H9 (cell line): ENCODE results near the gene DHRS13. TPM values are rescaled to one million over a fixed set of nuclear protein-coding genes. Genes with fewer than 3 reads are reported as not detected.

Experiments used
- DNase-seq: peaks from one replicate; pipeline ENCODE4 v3.0.0-alpha.2; 2017
- H2AFZ ChIP-seq: one replicate; pipeline ENCODE4 v1.6.1; 2013; ENCODE audit warnings: mild to moderate bottlenecking, low read length, control low read depth, moderate library complexity
- H2AK5ac ChIP-seq: 2 replicates; pipeline ENCODE4 v1.6.1; 2013; ENCODE audit warnings: low read length, control low read depth, mixed read lengths; ENCODE audit not compliant: insufficient read length
- H2BK120ac ChIP-seq: one replicate; pipeline ENCODE4 v1.6.1; 2013; ENCODE audit warnings: low read depth, mild to moderate bottlenecking, low read length, control low read depth, inconsistent platforms; ENCODE audit not compliant: poor library complexity, severe bottlenecking
- H2BK12ac ChIP-seq: 2 replicates; pipeline ENCODE4 v1.6.1; 2013; ENCODE audit warnings: low read length, control low read depth, mixed read lengths, low read depth; ENCODE audit not compliant: insufficient read length
- H2BK15ac ChIP-seq: 2 replicates; pipeline ENCODE4 v1.6.1; 2013; ENCODE audit warnings: low read depth, low read length, control low read depth
- H2BK20ac ChIP-seq: one replicate; pipeline ENCODE4 v1.6.1; 2013; ENCODE audit warnings: low read depth, mild to moderate bottlenecking, low read length, control low read depth, inconsistent platforms; ENCODE audit not compliant: poor library complexity, severe bottlenecking
- H2BK5ac ChIP-seq: 2 replicates; pipeline ENCODE4 v1.6.1; 2013; ENCODE audit warnings: low read length, control low read depth, mixed read lengths; ENCODE audit not compliant: insufficient read length
- H3K14ac ChIP-seq: 2 replicates; pipeline ENCODE4 v1.6.1; 2013; ENCODE audit warnings: low read length, control low read depth; ENCODE audit not compliant: insufficient read depth
- H3K18ac ChIP-seq: 2 replicates; pipeline ENCODE4 v1.6.1; 2013; ENCODE audit warnings: low read depth, mild to moderate bottlenecking, mixed read lengths, low read length, control low read depth; ENCODE audit not compliant: insufficient read length
- H3K23ac ChIP-seq: 2 replicates; pipeline ENCODE4 v1.6.1; 2013; ENCODE audit warnings: low read length, control low read depth, mixed read lengths, low read depth; ENCODE audit not compliant: insufficient read length
- H3K23me2 ChIP-seq: 2 replicates; pipeline ENCODE4 v1.6.1; 2013; ENCODE audit warnings: low read depth, mild to moderate bottlenecking, mixed read lengths, low read length, control low read depth; ENCODE audit not compliant: insufficient read length, poor library complexity, severe bottlenecking
- H3K27ac ChIP-seq: 2 replicates; pipeline ENCODE4 v1.5.1; 2013; ENCODE audit warnings: low read length, control low read depth, mixed read lengths, low read depth; ENCODE audit not compliant: insufficient read length
- H3K27me3 ChIP-seq: 2 replicates; pipeline ENCODE4 v1.6.1; 2013; ENCODE audit warnings: low read length, control low read depth, inconsistent platforms; ENCODE audit not compliant: insufficient read depth
- H3K4ac ChIP-seq: 2 replicates; pipeline ENCODE4 v1.6.1; 2013; ENCODE audit warnings: low read depth, mild to moderate bottlenecking, control low read depth, inconsistent platforms, low read length, moderate library complexity
- H3K4me1 ChIP-seq: 2 replicates; pipeline ENCODE4 v1.6.1; 2013; ENCODE audit warnings: low read length, control low read depth, inconsistent platforms; ENCODE audit not compliant: insufficient read depth
- H3K4me2 ChIP-seq: 2 replicates; pipeline ENCODE4 v1.6.1; 2013; ENCODE audit warnings: low read length, control low read depth, mixed read lengths; ENCODE audit not compliant: insufficient read length, insufficient read depth
- H3K56ac ChIP-seq: 2 replicates; pipeline ENCODE4 v1.6.1; 2013; ENCODE audit warnings: low read depth, mild to moderate bottlenecking, mixed read lengths, low read length, control low read depth; ENCODE audit not compliant: insufficient read length
- H3K79me1 ChIP-seq: 2 replicates; pipeline ENCODE4 v1.6.1; 2013; ENCODE audit warnings: low read depth, mild to moderate bottlenecking, moderate library complexity, low read length, control low read depth, inconsistent platforms; ENCODE audit not compliant: insufficient read depth, poor library complexity, severe bottlenecking
- H3K79me2 ChIP-seq: 2 replicates; pipeline ENCODE4 v1.6.1; 2013; ENCODE audit warnings: low read length, control low read depth, inconsistent platforms; ENCODE audit not compliant: insufficient read depth
- H3K9ac ChIP-seq: 2 replicates; pipeline ENCODE4 v1.6.1; 2013; ENCODE audit warnings: low read length, control low read depth, mixed read lengths; ENCODE audit not compliant: insufficient read length; ENCODE audit errors: extremely low read depth
- H3K9me3 ChIP-seq: one replicate; pipeline ENCODE4 v1.6.1; 2013; ENCODE audit warnings: low read depth, low read length, inconsistent platforms; ENCODE audit not compliant: control insufficient read depth
- H3T11ph ChIP-seq: one replicate; pipeline ENCODE4 v1.6.1; 2013; ENCODE audit warnings: mild to moderate bottlenecking, low read length, control low read depth, inconsistent platforms
- H4K20me1 ChIP-seq: one replicate; pipeline ENCODE4 v1.6.1; 2013; ENCODE audit not compliant: control insufficient read depth, insufficient read length, insufficient read depth
- H4K5ac ChIP-seq: 2 replicates; pipeline ENCODE4 v1.6.1; 2013; ENCODE audit warnings: low read depth, mild to moderate bottlenecking, mixed read lengths, low read length, control low read depth; ENCODE audit not compliant: insufficient read length
- H4K8ac ChIP-seq: replicated peaks from 2 replicates; pipeline ENCODE4 v1.6.1; 2013; ENCODE audit warnings: low read length, control low read depth, mixed read lengths, low read depth; ENCODE audit not compliant: insufficient read length
- H4K91ac ChIP-seq: 2 replicates; pipeline ENCODE4 v1.6.1; 2013; ENCODE audit warnings: low read depth, mild to moderate bottlenecking, moderate library complexity, mixed read lengths, low read length, control low read depth; ENCODE audit not compliant: insufficient read length
- H3K27ac Mint-ChIP-seq, 3 experiments: 2 replicates in 2 of 3; 3 replicates in 1 of 3; pipeline ENCODE4 v1.8.0; 2020 to 2021; ENCODE audit warnings: mixed read lengths in 3 of 3, mild to moderate bottlenecking in 1 of 3, moderate library complexity in 1 of 3
- H3K27me3 Mint-ChIP-seq: 2 replicates; pipeline ENCODE4 v1.8.0; 2021; ENCODE audit warnings: low read depth, mild to moderate bottlenecking, moderate library complexity, mixed read lengths
- H3K36me3 Mint-ChIP-seq, 3 experiments: 2 replicates in 2 of 3; 3 replicates in 1 of 3; pipeline ENCODE4 v1.8.0; 2020 to 2021; ENCODE audit warnings: low read depth in 3 of 3, mixed read lengths in 3 of 3; ENCODE audit not compliant: insufficient read depth in 1 of 3
- H3K4me1 Mint-ChIP-seq, 2 experiments: 2 replicates each; pipeline ENCODE4 v1.8.0; 2020; ENCODE audit warnings: mixed read lengths in 2 of 2
- H3K4me3 Mint-ChIP-seq, 2 experiments: 2 replicates in 1 of 2; 3 replicates in 1 of 2; pipeline ENCODE4 v1.8.0; 2020 to 2021; ENCODE audit warnings: mild to moderate bottlenecking in 2 of 2, mixed read lengths in 2 of 2, moderate library complexity in 1 of 2
- H3K9me3 Mint-ChIP-seq, 2 experiments: 2 replicates in 1 of 2; 3 replicates in 1 of 2; pipeline ENCODE4 v1.8.0; 2020; ENCODE audit warnings: mild to moderate bottlenecking in 2 of 2, mixed read lengths in 2 of 2, moderate library complexity in 1 of 2
- CTCF ChIP-seq: fragments of 200-600 bp; sonication (generic); conservative IDR thresholded peaks from 3 replicates; pipeline ENCODE4 v1.8.0; 2021; ENCODE audit warnings: antibody characterized with exemption, mild to moderate bottlenecking
- WGBS: extraction: QIAGEN DNeasy Blood & Tissue Kit; methylation state at CpG from one replicate; pipeline ENCODE4 v1.1.7; 2013; ENCODE audit warnings: missing lambda C conversion rate, low lambda C conversion rate, mixed read lengths; ENCODE audit not compliant: insufficient read length; ENCODE audit errors: extremely low coverage; 5-methylcytosine and 5-hydroxymethylcytosine counted together
- total RNA-seq: library from RNA; stranded (reverse); gene quantifications from 2 replicates; pipeline ENCODE4 v1.2.1, GENCODE V29; 2021

The DHRS13 gene
- total RNA-seq, 1 experiment from 2014 or later: 29.6 TPM

- Histone ChIP-seq H3K14ac (no peak overlapping the region), H4K5ac (no peak overlapping the region), H2AFZ (no peak overlapping the region), H3K23me2 (no peaks in the 10 kb centered on the region), H3K23ac (no peak overlapping the region), H2BK5ac (no peak overlapping the region), H4K8ac (no peak overlapping the region), H3K18ac (no peak overlapping the region), H2BK20ac (no peak overlapping the region), H3K4ac (no peak overlapping the region), H3K9ac (no peak overlapping the region), H2AK5ac (no peak overlapping the region), H3K27ac (no peak overlapping the region), H3K56ac (no peak overlapping the region), H2BK15ac (no peak overlapping the region), H2BK12ac (no peak overlapping the region), H3K9me3 (no peaks in the 10 kb centered on the region), H3K4me2 (no peak overlapping the region), H3T11ph (no peak overlapping the region), H3K79me1 (no peaks in the 10 kb centered on the region), H3K79me2 (no peaks in the 10 kb centered on the region), H4K20me1 (no peaks in the 10 kb centered on the region), H3K27me3 (no peaks in the 10 kb centered on the region), H3K4me1 (no peaks in the 10 kb centered on the region), H4K91ac (no peak overlapping the region), H2BK120ac (no peak overlapping the region)
- Mint-ChIP-seq H3K36me3 (peaks cover 75 to 91% (median 89%) of the 10 kb centered on the region in 3 experiments), H3K9me3 (no peaks in the 10 kb centered on the region), H3K4me1 (no peaks in the 10 kb centered on the region), H3K27ac (no peak overlapping the region), H3K27me3 (no peaks in the 10 kb centered on the region), H3K4me3 (no peak overlapping the region)
- WGBS: no CpG with 5 or more reads among the region's 5 CpGs
- TF ChIP-seq CTCF: no peak
- no peak for DNase-seq
Measured at GRCh38 chr17:28917465-28917864, 14.6 kb upstream of the DHRS13 start.
